K562 (cell line): Measurements from ENCODE around the gene PARD6A. TPM values are rescaled to one million over a fixed set of nuclear protein-coding genes. Genes with fewer than 3 reads are reported as not detected.

Source experiments
- ATAC-seq: fragments of 200-7000 bp; cut with Tn5 transposase; 3 replicates; pipeline ENCODE4 v1.9.1; 2020; ENCODE audit warnings: moderate library complexity
- BruUV-seq: library from RNA; stranded (reverse); fragments of 400-500 nt; replicated peaks from 2 replicates; lab custom pipeline; 2021; lab: Mats Ljungman, UMichigan
- CTCF ChIA-PET: fragments of 300-600 bp; formaldehyde crosslinking; extraction: SDS; loops from one replicate; lab custom pipeline; 2021; ENCODE audit warnings: low intra/inter-chr PET ratio; lab: Yijun Ruan, JAX
- POLR2A ChIA-PET: fragments of 300-600, 350-650 bp; sonication (Branson Sonifier 250); formaldehyde crosslinking; extraction: SDS; loops from one replicate; lab custom pipeline; 2021; ENCODE audit warnings: antibody characterized with exemption, inconsistent platforms; lab: Yijun Ruan, JAX
- DNase-seq, 4 experiments: peaks; one replicate each; pipeline versions ENCODE4 v3.0.0 to v3.0.0-alpha.2; 2011 to 2018; ENCODE audit warnings: low spot score in 3 of 4, mixed read lengths in 3 of 4; ENCODE audit errors: extremely low read depth in 1 of 4
- FAIRE-seq: peaks from 2 replicates; lab custom pipeline; 2011; peaks lifted over from hg19 to GRCh38; lab: Jason Lieb, UNC
- H2AFZ ChIP-seq: 2 replicates; pipeline ENCODE4 v1.6.0; 2011; ENCODE audit warnings: low read depth, low read length, control low read depth, inconsistent platforms
- H3K27ac ChIP-seq: fragments of 200-600 bp; 3 replicates; pipeline ENCODE4 v1.8.0; 2011; ENCODE audit warnings: low read depth, mild to moderate bottlenecking, control low read depth, inconsistent platforms, low read length, moderate library complexity, mixed read lengths; ENCODE audit errors: extremely low read depth
- H3K27me3 ChIP-seq, 2 experiments: fragments of 300-600 bp in 1 of 2; 2 replicates in 1 of 2; 3 replicates in 1 of 2; pipeline versions ENCODE4 v1.6.0 to v1.8.0; 2011; ENCODE audit warnings: inconsistent platforms in 2 of 2, low read length in 2 of 2, mild to moderate bottlenecking in 1 of 2, mixed read lengths in 1 of 2, moderate library complexity in 1 of 2; ENCODE audit not compliant: control insufficient read depth in 2 of 2, insufficient read depth in 2 of 2
- H3K36me3 ChIP-seq: fragments of 300-600 bp; 3 replicates; pipeline ENCODE4 v1.8.0; 2011; ENCODE audit warnings: mild to moderate bottlenecking, low read length, inconsistent platforms; ENCODE audit not compliant: control insufficient read depth, insufficient read depth
- H3K4me1 ChIP-seq, 2 experiments: fragments of 200-600 bp in 1 of 2; replicated peaks in 1 of 2; 2 replicates in 1 of 2; 3 replicates in 1 of 2; pipeline versions ENCODE4 v1.5.1 to v1.8.0; 2011; ENCODE audit warnings: inconsistent platforms in 2 of 2, low read length in 2 of 2, mild to moderate bottlenecking in 1 of 2, mixed read lengths in 1 of 2, moderate library complexity in 1 of 2; ENCODE audit not compliant: control insufficient read depth in 2 of 2, insufficient read depth in 2 of 2
- H3K4me2 ChIP-seq: 2 replicates; pipeline ENCODE4 v1.6.1; 2011; ENCODE audit warnings: low read length, control low read depth, inconsistent platforms, mixed read lengths; ENCODE audit not compliant: insufficient read depth
- H3K4me3 ChIP-seq: fragments of 200-600 bp; sonication (generic), shearing (Covaris generic); 2 replicates; pipeline ENCODE4 v1.5.1; 2016; ENCODE audit warnings: control low read depth, inconsistent platforms
- H3K79me2 ChIP-seq: fragments of 200-600 bp; 3 replicates; pipeline ENCODE4 v1.8.0; 2011; ENCODE audit warnings: low read length, inconsistent platforms; ENCODE audit not compliant: control insufficient read depth, insufficient read depth
- H3K9ac ChIP-seq, 2 experiments: 2 replicates each; pipeline versions ENCODE4 v1.6.0 to v1.6.1; 2011; ENCODE audit warnings: low read depth in 2 of 2, low read length in 2 of 2, control low read depth in 1 of 2, inconsistent platforms in 1 of 2, mild to moderate bottlenecking in 1 of 2, mixed read lengths in 1 of 2; ENCODE audit not compliant: insufficient read depth in 1 of 2
- H3K9me1 ChIP-seq: one replicate; pipeline ENCODE4 v1.6.0; 2011; ENCODE audit warnings: inconsistent platforms, mild to moderate bottlenecking, low read length, moderate library complexity; ENCODE audit not compliant: control insufficient read depth, insufficient read depth
- H3K9me3 ChIP-seq: replicated peaks from 2 replicates; pipeline ENCODE4 v1.5.1; 2011; ENCODE audit warnings: low read depth, low read length, inconsistent platforms; ENCODE audit not compliant: control insufficient read depth, insufficient read depth
- H4K20me1 ChIP-seq: replicated peaks from 2 replicates; pipeline ENCODE4 v1.6.1; 2011; ENCODE audit warnings: low read length, inconsistent platforms, mixed read lengths; ENCODE audit not compliant: control insufficient read depth, insufficient read depth
- GATA2 ChIP-seq: sonication (generic); formaldehyde crosslinking; IDR thresholded peaks from 2 replicates; pipeline ENCODE4 v1.4.0; 2020; ENCODE audit warnings: mild to moderate bottlenecking, missing genetic modification reagents
- SIN3A ChIP-seq, 2 experiments: fragments of 150-350 bp in 1 of 2; IDR thresholded peaks; 2 replicates each; pipeline ENCODE4 v1.6.1; 2011 to 2016; ENCODE audit warnings: borderline replicate concordance in 2 of 2, low read depth in 2 of 2, low read length in 2 of 2, mild to moderate bottlenecking in 2 of 2, moderate library complexity in 2 of 2; ENCODE audit not compliant: control insufficient read depth in 1 of 2
- WGBS: fragments of 100-300 bp; shearing (Covaris generic); methylation state at CpG from one replicate; pipeline ENCODE4 v1.1.6; 2016; ENCODE audit warnings: low coverage, mixed read lengths; ENCODE audit not compliant: insufficient coverage; ENCODE audit errors: missing lambda C conversion rate; 5-methylcytosine and 5-hydroxymethylcytosine counted together
- in situ Hi-C: fragments of 300-500 bp; cut with MboI; formaldehyde crosslinking; loops from 4 replicates; pipeline ENCODE4 v1.15.0; 2018; ENCODE audit warnings: inconsistent platforms, mixed read lengths
- intact Hi-C: fragments of 100-400 bp; cut with micrococcal nuclease; formaldehyde crosslinking; loops from 2 replicates; pipeline ENCODE4 v1.14.2; 2022
- polyA plus RNA-seq, 8 experiments: library from polyadenylated mRNA; depleted of rRNA in 4 of 8; stranded (reverse) in 5 of 8; unstranded in 3 of 8; fragments of >200 nt; fragmentation: Nextera tagmentation in 2 of 8; fragmentation: Illumina TruSeq in 1 of 8; extraction: Ambion mirVana in 2 of 8; extraction: Trizol in 1 of 8; gene quantifications; 2 replicates each; pipeline versions ENCODE4 v1.2.1 to v1.2.3, GENCODE V29; 2011 to 2014; ENCODE audit warnings: inconsistent platforms in 1 of 8, missing spikeins in 1 of 8
- total RNA-seq, 7 experiments: library from RNA; depleted of rRNA in 6 of 7; stranded (reverse); fragments of >200 nt in 6 of 7; fragmentation: Illumina TruSeq in 2 of 7; extraction: Trizol in 2 of 7; gene quantifications; 2 replicates each; pipeline versions ENCODE4 v1.2.1 to v1.2.3, GENCODE V29; 2011 to 2021; ENCODE audit warnings: low replicate concordance in 1 of 7
- TF ChIP-seq, protein P1 (sequence below), 2 experiments: IDR thresholded peaks; 2 replicates each; pipeline ENCODE4 v1.6.1; 2011; ENCODE audit warnings: borderline replicate concordance in 1 of 2, control low read depth in 1 of 2, low read depth in 1 of 2, low read length in 1 of 2, mild to moderate bottlenecking in 1 of 2, mixed read lengths in 1 of 2, moderate library complexity in 1 of 2; ENCODE audit not compliant: insufficient read depth in 1 of 2, insufficient read length in 1 of 2, poor library complexity in 1 of 2, severe bottlenecking in 1 of 2; ENCODE audit errors: extremely low read depth in 1 of 2

PARD6A gene
- total and polyA plus RNA-seq, 9 of the 15 experiments (the other 6 are each of a cell fraction or from before 2014, with no cell fraction given) = 0.04 to 2.0 (median 0.44) TPM

GRCh38 chr16:67667453-67667816 is 6.7 kb downstream of the PARD6A start:
- no TSS peak for BruUV-seq
- Histone ChIP-seq H3K79me2 (peaks cover 3% of the 10 kb centered on the region; the same call in 1 of the 3 replicates), H3K27me3 (no peaks in the 10 kb centered on the region), H3K36me3 (peaks cover 7% of the 10 kb centered on the region; the same call in 2 of the 3 replicates), H2AFZ (peak overlapping the region; percentile 99), H3K4me2 (0 out of 2 replicates have a peak overlapping the region, but pooled peaks have one; percentile 74), H3K4me3 (no peak overlapping the region), H3K27ac (no peak overlapping the region), H3K9me3 (no peaks in the 10 kb centered on the region), H3K9ac (peak overlapping the region in 1 of 2 experiments; percentile 95; a peak in 1 of 4 replicates), H3K4me1 (peaks cover 14 to 40% of the 10 kb centered on the region in 2 experiments), H4K20me1 (peaks cover 2% of the 10 kb centered on the region; the same call in 1 of the 2 replicates), H3K9me1 (no peaks in the 10 kb centered on the region)
- TF ChIP-seq GATA2 (CRISPR knock-in tag) (no peak), SIN3A (IDR thresholded peaks at IDR 0.05; ENCODE audit: borderline replicate concordance in 2 of 2, control insufficient read depth in 1 of 2, low read depth in 2 of 2, low read length in 2 of 2) (0 out of 4 replicates have a peak, but pooled peaks of 1 of the 2 experiments have one; percentile 20)
- TF ChIP-seq, protein P1, sequence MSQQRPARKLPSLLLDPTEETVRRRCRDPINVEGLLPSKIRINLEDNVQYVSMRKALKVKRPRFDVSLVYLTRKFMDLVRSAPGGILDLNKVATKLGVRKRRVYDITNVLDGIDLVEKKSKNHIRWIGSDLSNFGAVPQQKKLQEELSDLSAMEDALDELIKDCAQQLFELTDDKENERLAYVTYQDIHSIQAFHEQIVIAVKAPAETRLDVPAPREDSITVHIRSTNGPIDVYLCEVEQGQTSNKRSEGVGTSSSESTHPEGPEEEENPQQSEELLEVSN (IDR thresholded peaks at IDR 0.05; ENCODE audit: borderline replicate concordance in 1 of 2, extremely low read depth in 1 of 2, insufficient read depth in 1 of 2, insufficient read length in 1 of 2, low read depth in 1 of 2, low read length in 1 of 2, poor library complexity in 1 of 2, severe bottlenecking in 1 of 2) = peak in 1 of 2 experiments; percentile 9
- ATAC-seq (no peak), FAIRE-seq (no peak), DNase-seq (no peak)
- CTCF ChIA-PET = interaction anchor here (1.8 to 3.0 kb wide), 3 partner anchors 105 to 174 kb away, joined by 8 to 25 read pairs (median 10); partner anchors contain the start of gene CTCF
- POLR2A ChIA-PET = interaction anchor here (0.6 to 1.1 kb wide), 4 partner anchors 9 to 526 kb away, joined by 3 to 4 read pairs (median 3); no protein-coding TSS in a partner anchor
- intact Hi-C loops (loop anchor here (2.0 kb wide), 1 partner anchor 105 kb away; the partner anchor contains the start of gene CTCF), in situ Hi-C loops (loop anchor here (5.0 kb wide), 1 partner anchor 260 kb away; no protein-coding TSS in a partner anchor)
- 75% methylated on average over 9 of the region's 10 CpGs for WGBS
